Activated CD8-positive, alpha-beta memory T cell treated with anti-CD3 and anti-CD28 coated beads for 1 hour (primary cell): Measurements from ENCODE around the gene CES4A.
"Not testable (repeated sequence)": the region's sequence is repeated elsewhere in the genome, so short reads cannot be mapped to it uniquely, and the experiment has no call there.

Experiments
- DNase-seq, 2 donors: peaks; one replicate each; pipeline ENCODE4 v3.0.0-alpha.2; 2020; ENCODE audit warnings: low read depth in 1 of 2; ENCODE audit errors: extremely low read depth in 1 of 2

The CES4A gene

DNA sequence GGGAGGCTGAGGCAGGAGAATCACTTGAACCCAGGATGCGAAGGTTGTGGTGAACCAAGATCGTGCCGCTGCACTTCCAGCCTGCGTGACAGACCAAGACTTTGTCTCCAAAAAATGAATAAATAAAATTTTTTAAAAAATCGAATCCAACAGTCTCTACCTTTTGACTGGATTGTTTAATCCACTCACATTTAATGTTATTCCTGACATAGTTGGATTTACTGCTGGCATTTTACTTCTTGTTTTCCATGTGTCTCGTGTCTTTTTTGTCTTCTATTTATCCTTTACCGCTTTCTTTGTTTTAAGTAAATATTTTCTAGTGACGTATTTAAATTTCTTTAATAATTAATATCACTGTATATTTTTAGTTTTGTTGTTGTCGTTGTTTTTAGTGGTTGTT lies 5.4 kb upstream of the CES4A start:
- DNase-seq: no peak

DNA sequence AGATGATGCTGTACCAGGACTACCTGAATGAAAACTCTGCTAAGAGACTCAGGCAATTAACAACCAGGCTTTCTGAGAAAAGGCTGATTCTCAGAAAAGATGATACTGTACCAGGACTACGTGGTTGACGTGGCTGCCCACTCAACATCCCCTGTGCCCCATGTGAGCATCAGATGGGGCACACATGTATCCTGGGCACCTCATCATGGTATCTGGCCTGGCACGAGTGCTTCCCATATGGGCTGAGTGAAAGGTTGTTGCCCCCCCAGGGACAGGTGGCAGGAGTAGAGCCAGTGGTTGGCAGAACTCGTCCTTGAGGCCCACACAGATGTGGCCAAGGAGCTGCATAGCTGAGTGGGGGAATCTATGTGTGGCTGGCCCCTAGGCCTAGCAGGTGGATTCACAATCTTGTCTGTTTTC lies 3.5 kb upstream of the CES4A start:
- no peak for DNase-seq

DNA sequence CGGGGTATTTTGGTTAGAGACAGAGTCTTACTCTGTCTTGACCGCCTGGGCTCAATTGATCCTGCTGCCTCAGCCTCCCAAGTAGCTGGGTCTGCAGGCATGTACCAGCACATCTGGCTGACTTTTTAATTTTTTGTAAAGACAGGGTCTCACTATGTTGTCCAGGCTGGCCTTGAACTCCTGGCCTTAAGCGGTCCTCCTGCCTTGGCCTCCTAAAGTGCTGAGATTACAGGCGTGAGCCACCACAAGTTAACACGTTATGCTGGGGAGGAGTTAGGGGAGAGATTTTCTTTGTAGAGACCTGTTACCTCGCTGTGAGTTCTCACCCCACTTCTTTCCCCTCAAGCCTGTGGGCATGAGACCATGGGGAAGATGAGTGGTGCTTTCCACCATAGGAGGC lies 1.8 kb upstream of the CES4A start:
- DNase-seq: no peak

DNA sequence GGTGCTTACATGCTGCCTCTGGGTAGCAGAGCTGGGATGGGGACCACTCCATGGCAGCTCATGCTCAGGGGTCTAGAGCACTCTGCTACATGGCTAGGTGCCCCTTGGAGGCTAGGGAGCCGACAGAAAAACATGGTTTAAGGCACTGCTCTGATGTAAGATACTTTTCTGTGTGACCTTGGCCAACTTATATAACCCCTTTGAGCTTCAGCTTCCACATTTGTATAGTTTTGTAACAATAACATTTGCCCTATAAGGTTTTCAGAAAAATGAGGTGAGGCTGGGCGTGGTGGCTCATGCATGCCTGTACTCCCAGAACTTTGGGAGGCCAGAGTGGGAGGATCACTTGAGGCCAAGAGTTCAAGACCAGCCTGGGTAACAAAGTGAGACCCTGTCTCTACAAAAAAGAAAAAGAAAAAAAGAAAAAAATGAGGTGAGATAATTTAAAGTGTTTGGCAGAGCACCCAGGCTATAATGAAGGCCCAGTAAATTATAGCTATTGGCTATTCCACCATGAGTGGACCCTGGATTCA lies 3.2 kb downstream of the CES4A start:
- DNase-seq: no peak

DNA sequence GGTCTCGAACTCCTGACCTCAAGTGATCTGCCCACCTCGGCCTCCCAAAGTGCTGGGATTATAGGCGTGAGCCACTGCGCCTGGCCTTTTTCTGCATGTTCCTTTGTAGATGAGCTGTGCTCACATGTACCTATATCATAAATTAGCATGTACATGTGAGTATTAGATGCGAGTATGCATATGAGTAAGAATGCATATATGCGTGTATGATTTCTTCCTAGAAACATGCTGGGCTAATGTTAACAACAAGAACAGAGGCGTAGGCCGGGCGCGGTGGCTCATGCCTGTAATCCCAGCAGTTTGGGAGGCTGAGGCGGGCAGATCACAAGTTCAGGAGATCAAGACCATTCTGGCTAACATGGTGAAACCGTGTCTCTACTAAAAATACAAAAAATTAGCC lies 5.2 kb downstream of the CES4A start:
- not testable (repeated sequence) for DNase-seq

DNA sequence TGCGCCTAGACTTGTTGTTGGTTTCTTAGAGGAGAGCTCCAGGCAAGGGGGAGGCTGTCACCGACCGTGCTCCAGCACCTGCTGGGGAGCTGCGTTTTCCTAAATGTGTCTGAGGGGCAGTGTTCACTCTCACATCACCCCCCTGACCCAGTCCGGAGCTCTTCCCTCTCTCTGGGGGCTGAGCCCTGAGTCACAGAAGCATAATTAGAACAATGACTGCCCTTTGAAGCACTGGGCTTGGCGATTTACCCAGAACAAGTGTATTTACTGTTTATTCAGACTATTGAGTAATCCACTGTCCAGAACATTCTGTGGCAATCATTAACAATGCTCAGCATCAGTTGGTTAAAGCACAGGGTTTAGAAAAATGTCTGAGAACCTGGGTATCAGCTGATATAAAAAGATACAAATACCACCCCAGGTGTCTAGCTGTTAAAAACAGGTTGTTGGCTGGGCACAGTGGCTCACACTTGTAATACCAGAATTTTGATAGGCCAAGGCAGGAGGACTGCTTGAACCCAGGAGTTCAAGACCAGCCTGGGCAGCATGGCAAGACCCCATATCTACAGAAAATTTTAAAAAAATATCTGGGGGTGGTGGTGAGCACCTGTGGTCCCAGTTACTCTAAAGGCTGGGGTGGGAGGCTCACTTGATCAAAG lies 8.1 kb downstream of the CES4A start:
- no peak for DNase-seq

DNA sequence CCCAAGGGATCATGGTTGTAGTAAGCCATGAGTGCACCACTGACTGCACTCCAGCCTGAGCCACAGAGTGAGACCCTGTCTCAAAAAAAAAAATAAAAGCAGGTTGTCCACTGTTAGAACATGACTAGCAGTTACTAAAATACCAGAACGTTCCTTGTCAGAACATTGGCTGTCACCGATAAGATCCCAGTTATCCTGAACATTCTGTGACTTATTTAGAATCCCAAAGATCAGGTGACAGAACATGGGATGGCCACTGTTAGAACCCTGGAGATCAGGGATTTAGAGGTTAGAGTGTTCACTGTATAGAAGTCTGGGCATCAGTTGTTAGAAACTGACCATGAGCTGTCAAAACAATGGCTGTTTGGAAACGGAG lies 8.6 kb downstream of the CES4A start:
- DNase-seq: no peak

DNA sequence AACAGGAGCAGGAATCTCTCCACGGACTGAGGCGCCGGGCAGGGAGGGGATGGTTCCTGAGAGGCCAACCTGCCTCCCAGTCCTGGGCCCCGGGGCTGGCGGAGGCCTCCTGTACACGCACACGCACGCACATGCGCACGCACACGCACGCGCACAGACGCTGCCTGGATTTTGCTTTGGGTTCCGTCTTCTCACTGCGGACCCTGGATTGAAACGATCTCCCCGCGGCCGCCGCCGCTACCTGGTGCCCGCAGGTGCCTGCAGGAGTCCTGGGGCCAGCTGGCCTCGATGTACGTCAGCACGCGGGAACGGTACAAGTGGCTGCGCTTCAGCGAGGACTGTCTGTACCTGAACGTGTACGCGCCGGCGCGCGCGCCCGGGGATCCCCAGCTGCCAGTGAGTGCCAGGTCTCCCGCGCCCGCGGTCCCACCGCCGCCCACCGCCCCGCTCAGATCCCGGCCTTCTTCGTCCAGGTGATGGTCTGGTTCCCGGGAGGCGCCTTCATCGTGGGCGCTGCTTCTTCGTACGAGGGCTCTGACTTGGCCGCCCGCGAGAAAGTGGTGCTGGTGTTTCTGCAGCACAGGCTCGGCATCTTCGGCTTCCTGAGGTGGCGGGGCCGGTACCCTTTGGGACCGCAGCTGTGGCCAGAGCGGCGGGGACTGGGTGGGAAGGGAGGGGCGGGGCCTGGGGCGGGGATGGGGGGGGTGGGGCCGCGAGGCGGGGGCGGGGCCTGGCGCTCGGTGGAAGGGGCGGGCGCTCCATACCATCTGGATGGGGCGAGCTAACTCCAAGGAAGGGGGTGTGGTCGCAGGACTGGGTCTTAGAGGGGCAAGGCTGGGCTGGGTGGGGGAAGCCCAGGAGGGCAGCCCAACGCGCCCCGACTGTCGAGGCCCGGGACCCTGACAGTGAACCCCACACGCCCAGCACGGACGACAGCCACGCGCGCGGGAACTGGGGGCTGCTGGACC lies 12.3 kb downstream of the CES4A start:
- peak in 1 of 2 donors; percentile 33 for DNase-seq

DNA sequence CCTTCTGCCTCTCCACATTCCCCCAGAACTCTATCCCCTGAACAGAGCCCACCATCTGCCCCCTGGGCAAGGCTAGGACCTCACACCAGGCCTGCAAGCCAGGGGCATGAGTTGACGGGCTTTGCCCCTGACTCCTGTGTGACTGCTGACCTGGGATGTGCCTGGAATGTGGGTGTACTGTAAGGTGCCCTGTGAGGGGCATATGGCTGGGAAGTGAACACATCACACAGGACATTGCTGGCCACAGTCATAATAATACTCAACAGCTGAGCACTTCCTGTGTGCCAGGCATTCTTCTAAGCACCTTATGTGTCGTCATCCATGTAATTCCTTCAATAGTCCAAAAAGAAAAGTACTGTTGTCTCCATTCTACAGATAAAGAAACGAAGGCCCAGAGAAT lies 13.3 kb downstream of the CES4A start:
- DNase-seq: no peak

DNA sequence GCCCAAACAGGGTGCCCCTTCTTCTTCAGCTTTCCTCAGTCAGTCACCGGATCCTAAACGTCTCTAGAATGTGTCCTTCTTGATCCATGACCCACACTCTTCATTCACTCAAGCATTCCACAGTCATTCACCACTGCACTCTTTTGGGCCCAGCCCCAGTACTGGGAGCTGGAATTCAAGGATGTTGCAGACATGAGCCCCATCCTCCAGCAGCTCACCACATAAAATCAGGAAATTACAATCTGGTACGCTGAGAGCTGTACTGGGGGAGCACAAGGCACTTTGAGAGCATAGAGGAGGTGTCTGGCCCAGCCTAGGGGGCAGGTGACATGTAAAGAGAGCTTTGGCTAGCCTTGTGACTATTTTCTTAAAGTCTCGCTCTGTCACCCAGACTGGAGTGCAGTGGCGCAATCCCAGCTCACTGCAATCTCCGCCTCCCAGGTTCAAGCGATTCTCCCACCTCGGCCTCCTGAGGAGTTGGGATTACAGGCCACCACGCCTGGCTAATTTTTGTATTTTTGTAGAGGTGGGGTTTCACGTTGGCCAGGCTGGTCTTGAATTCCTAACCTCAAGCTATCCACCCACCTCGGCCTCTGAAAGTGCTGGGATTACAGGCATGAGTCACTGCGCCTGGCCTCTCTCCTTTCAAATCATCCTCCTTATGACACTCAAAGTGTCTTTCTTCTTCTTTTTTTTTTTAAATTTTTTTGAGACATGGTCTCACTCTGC lies 18.7 kb downstream of the CES4A start:
- no peak for DNase-seq

DNA sequence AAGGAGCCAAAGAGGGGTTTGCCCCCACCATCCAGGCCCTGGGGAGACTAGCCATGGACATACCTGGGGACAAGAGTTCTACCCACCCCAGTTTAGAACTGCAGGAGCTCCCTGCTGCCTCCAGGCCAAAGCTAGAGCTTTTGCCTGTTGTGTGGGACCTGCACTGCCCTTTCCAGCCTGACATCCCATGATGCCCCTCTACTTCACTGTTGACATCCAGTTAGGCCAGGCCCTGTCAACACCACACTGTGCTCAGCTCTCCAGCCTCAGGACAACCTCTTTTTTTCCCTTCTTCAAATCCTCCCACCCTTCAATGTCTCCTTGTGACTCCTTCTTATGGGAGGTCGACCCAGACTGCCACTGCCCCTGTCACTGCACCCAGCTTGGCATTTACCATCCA lies 20.8 kb downstream of the CES4A start:
- DNase-seq: no peak

DNA sequence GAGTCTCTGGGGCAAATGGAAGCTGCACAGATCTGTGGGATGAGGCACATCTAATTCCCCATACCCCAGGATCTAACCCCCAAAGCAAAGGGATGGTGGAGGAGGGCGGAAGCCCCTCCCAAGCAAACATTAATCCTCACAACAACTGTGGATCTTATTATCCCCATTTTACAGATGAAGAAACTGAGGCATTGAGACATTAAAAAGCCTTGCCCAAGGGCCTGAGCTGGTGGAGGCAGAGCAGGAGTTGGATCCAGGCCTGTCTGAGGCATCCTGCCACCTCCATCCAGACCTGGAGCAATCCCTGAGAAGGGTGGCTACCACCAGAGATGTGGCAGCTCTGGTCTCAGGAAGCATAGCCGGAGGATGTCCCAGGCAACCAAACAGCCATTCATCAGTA lies 22.9 kb downstream of the CES4A start:
- no peak for DNase-seq

DNA sequence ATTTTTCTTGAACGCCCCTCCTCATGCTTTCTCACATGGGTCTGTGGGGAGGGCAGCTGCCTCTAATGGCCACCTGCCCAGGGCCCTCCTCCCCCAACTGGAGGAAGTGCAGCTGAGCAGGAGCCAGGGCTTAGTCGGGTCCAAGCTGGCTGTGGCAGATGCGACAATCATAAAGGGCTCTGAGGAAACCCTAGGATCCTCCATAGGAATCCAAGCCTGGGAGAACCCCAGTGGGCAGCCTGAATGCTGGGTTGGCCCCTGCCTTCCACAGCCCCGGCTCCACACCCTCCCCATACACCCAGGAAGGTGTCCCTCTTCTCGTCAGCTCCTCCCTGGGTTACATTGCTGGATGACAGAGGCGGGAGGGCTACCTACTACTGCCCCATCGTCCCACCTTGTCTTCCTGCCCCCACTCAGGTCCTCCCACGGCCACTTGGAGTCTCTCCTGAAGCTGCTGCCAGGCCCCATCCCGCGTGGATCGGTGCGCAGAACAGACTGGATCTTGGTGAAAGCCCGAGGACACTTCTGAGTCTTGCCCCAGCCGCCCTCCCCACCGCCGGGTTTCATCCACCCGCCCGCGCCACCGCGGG lies 24.9 kb downstream of the CES4A start:
- no peak for DNase-seq

DNA sequence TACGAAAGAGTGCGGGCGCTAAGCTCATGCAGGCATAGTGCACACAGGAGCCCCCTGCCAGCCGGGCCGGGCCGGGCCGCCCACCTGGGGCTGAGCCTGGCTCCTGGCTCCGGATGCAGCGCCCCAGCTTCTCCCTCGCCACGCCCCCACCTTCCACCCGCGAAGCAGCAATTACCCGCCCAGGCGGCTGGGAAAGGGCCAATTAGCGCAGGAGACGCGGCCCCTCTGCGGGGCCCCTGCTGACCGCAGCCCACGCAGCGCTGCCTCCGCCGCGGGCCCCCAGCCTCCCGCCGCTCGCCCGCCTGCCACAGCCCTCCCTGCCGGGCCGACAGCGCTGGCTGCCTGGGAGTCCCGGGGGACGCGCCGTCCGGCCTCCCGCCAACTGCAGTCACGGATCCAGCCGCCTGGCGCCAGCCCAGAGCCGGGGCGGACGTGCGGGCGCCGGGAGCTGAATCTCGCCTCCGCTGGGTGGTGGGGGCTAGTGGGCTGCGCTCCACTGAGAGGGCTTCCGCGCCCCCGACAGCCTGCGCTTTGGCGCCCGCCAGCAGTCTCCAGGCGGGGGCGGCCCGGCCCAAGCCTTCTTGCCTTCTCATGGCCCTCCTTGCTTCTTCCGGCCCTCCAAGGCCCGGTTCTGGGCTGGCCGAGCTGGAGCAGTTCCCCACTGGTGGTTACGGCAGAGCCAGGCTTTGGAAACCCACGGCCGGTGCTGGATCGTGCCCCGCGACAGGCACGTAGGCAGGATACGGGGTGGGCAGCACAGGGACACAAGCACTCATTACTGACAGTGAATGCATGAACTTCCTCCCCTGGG lies 25.6 kb downstream of the CES4A start:
- peak in 1 of 2 donors; percentile 46 for DNase-seq

DNA sequence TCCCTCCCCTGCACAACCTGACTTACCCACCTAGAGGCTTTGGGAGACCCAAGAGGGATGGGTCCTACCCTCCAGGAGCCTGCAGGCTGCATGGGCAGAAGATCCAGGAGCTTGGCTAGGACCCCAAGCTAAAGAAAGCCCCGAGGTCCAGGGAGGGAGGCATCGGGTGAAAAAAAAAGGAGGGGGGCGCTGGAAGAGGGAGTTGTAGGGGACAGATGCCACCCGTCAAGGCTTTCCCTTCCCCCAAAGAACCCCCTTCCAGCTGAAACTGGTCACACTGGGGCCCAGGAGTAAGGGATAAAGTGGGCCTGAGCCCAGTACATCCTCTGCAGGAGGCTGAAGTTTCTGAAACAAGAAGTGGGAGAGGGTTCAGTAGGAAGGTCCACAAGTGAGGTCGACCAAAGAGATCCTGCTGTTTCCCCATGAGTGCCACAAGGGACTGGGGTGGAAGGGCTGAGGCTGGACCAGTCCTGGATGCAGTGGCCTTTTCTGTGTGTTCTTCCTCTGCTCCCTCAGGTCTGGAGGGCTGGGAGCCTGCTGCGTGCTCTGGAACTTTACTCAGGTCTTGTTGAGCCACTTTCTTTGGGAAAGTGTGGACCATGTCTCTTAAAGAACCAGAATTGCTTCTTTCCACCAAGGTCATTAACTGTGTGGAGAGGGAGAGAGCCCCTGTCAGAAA lies 26.4 kb downstream of the CES4A start:
- no peak for DNase-seq

DNA sequence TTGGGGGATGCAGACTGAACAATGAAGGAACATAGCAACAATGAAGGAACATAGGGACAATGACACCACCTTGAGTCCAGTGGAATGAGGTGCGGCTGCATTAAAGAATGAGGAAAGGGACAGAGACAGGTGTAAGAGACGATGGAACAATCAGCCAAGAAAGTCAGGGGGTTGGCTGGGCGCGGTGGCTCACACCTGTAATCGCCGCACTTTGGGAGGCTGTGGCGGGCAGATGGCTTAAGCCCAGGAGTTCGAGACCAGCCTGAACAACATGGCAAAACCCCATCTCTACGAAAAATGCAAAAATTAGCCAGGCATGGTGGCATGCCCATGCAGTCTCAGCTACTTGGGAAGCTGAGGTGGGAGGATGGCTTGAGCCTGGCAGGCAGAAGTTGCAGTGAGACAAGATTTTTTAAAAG lies 26.9 kb downstream of the CES4A start:
- DNase-seq: no peak

DNA sequence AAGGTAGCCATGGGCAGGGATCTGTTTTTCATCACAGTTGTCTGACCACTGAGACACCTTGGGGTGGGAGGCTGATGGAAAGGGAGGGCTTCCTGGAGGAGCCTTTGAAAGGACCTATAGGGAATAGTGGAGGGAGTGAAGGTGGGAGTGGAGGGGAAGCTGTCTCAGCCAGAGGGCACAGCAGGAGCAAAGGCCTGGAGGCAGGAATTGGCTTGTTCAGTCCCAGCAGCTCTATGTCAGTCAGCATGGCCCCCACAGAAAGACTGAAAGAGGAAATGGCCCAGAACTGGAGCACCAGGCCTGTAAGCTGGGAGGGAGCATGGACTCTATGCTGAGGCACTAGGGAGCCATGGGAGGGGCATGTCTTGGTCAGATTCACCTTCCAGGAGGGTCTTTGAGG lies 27.8 kb downstream of the CES4A start:
- no peak for DNase-seq

DNA sequence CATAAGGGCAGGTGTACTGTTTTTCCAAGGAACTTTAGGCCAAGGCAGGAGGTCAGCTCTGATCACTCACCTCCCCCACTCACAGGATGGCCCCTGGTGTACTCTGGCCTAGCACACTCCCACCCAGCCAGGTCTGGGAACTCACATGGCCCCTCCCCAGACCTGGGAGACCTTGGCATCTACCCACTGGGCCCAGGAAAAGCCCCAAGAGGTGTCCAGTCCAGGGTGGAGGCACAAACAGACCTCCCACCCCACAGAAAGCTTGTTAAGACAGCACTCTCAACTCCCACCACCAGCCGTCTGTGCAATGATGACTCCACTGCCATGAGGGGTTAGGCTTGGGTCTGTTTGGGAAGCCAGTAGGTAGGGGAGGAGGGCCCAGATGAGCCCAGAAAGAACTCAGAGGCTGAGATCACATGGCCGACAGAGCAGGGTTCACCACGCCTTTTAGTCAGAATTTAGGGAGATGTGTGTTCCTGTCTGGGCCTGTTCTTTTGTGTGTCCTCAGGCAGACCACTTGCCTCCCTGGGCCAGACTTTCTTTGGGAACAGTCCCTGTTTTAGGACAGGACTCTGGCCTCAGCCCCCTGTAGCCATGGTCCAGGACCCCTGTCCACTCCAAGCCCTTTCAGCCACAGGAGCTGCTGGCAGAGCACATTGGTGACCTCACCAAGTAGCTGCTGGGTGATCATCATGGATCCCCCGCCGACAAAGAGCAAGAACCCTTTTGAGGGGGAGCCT lies 28.5 kb downstream of the CES4A start:
- DNase-seq: no peak

DNA sequence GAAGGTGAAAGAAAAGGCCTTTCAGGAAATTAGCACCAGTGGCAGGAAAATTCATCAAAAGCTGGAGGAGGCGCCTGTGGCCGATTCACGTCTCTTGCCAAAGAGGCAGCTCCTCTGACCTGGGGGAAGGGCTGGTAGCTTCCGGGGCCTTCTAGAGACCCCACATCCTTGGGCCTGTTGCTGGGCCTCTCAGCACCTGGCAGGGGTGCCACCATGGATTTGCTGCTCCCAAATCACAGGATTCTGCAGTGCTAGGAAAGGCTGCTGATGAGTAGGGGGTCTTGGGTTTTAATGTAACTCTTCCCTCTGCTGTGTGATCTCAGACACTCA lies 29.0 kb downstream of the CES4A start:
- no peak for DNase-seq
